Fibroblast of lung (primary cell): Measurements from ENCODE around the gene NAT14. TPM values are rescaled to one million over a fixed set of nuclear protein-coding genes. Genes with fewer than 3 reads are reported as not detected.

Experiments
- DNase-seq, 2 donors: peaks; one replicate each; pipeline versions ENCODE4 v3.0.0 to v3.0.0-alpha.2; 2010; ENCODE audit warnings: low read depth in 2 of 2
- H2AFZ ChIP-seq: 2 replicates; pipeline ENCODE4 v1.5.1; 2012; ENCODE audit warnings: low read length, control low read depth, inconsistent platforms
- H3K27ac ChIP-seq: 2 replicates; pipeline ENCODE4 v1.5.1; 2011; ENCODE audit warnings: low read length, control low read depth; ENCODE audit not compliant: insufficient read depth
- H3K27me3 ChIP-seq: 2 replicates; pipeline ENCODE4 v1.5.1; 2011; ENCODE audit warnings: mild to moderate bottlenecking, low read length; ENCODE audit not compliant: control insufficient read depth, insufficient read depth
- H3K36me3 ChIP-seq: 2 replicates; pipeline ENCODE4 v1.5.1; 2011; ENCODE audit warnings: low read length; ENCODE audit not compliant: control insufficient read depth, insufficient read depth
- H3K4me1 ChIP-seq: 2 replicates; pipeline ENCODE4 v1.5.1; 2011; ENCODE audit warnings: low read length; ENCODE audit not compliant: control insufficient read depth, insufficient read depth; ENCODE audit errors: extremely low read depth
- H3K4me2 ChIP-seq: 2 replicates; pipeline ENCODE4 v1.5.1; 2011; ENCODE audit warnings: low read length, control low read depth; ENCODE audit not compliant: insufficient read depth; ENCODE audit errors: extremely low read depth
- H3K4me3 ChIP-seq, 4 experiments: fragments of 200-600 bp in 1 of 4; sonication (generic) in 1 of 4; replicated peaks in 1 of 4; 2 replicates each; pipeline ENCODE4 v1.5.1; 2011 to 2016; ENCODE audit warnings: low read length in 4 of 4, low read depth in 3 of 4, mild to moderate bottlenecking in 3 of 4, control low read depth in 2 of 4, inconsistent platforms in 1 of 4, mixed read lengths in 1 of 4; ENCODE audit not compliant: insufficient read depth in 1 of 4; ENCODE audit errors: control extremely low read depth in 1 of 4
- H3K79me2 ChIP-seq: 2 replicates; pipeline ENCODE4 v1.5.1; 2012; ENCODE audit warnings: mild to moderate bottlenecking, low read length, inconsistent platforms; ENCODE audit not compliant: control insufficient read depth, insufficient read depth
- H3K9ac ChIP-seq: 2 replicates; pipeline ENCODE4 v1.5.1; 2011; ENCODE audit warnings: mild to moderate bottlenecking, low read length, control low read depth; ENCODE audit not compliant: insufficient read depth
- H3K9me3 ChIP-seq: 2 replicates; pipeline ENCODE4 v1.5.1; 2012; ENCODE audit warnings: low read depth, low read length; ENCODE audit not compliant: control insufficient read depth, insufficient read depth
- H4K20me1 ChIP-seq: 2 replicates; pipeline ENCODE4 v1.5.1; 2011; ENCODE audit warnings: low read length; ENCODE audit not compliant: control insufficient read depth, insufficient read depth; ENCODE audit errors: extremely low read depth
- EZH2 ChIP-seq: IDR thresholded peaks from 2 replicates; pipeline ENCODE4 v1.5.1; 2012; ENCODE audit warnings: low read length, control low read depth, mild to moderate bottlenecking; ENCODE audit errors: missing control alignments
- polyA plus RNA-seq, 2 donors: library from polyadenylated mRNA; depleted of rRNA in 1 of 2; stranded (reverse) in 1 of 2; unstranded in 1 of 2; fragments of >200 nt; gene quantifications; 2 replicates each; pipeline ENCODE4 v1.2.1, GENCODE V29; 2011 to 2012; ENCODE audit warnings: missing spikeins in 1 of 2
- total RNA-seq: library from RNA; depleted of rRNA; stranded (reverse); fragments of >200 nt; gene quantifications from 2 replicates; pipeline ENCODE4 v1.2.1, GENCODE V29; 2014
- TF ChIP-seq, protein P1 (sequence below), 2 donors: IDR thresholded peaks in 1 of 2; conservative IDR thresholded peaks in 1 of 2; 1 replicate in 1 of 2; 2 replicates in 1 of 2; pipeline ENCODE4 v1.5.1; 2011 to 2012; ENCODE audit warnings: low read length in 2 of 2, control low read depth in 1 of 2, inconsistent platforms in 1 of 2, low read depth in 1 of 2, mild to moderate bottlenecking in 1 of 2

The NAT14 gene
- total and polyA plus RNA-seq, 2 donors (not counting 1 experiment from before 2014, with no cell fraction given), result 18.2 to 18.3 TPM

DNA sequence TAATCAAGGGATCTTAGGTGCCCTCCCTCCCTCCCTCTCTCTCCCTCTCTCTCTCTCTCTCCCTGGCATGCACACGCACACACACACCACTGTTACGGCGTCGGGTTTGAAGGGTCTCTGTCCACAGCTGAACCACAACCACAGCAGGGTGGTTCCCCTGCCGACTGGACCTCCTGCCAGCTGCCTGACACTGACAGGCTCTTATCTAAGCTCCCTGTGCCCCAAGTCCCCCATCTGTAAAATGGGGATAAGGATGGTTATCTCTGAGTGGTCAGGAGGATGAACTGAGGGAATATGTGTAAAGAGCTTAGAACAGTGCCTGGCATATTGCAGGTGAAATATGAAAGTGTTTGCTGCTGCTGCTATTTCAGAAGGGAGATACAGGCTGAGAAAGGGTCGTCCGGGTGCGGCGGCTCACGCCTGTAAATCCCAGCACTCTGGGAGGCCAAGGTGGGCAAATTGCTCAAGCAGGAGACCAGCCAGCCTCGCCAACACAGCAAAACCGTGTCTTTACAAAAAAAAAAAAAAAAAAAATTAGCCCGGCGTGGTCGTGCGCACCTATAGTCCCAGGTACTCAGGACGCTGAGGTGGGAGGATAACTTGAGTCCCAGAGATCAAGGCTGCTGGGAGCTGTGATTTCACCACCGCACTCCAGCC, 41.0 kb upstream of the NAT14 start:
- Histone ChIP-seq H3K36me3 (no peaks in the 10 kb centered on the region), H3K27ac (no peak overlapping the region), H3K4me1 (no peaks in the 10 kb centered on the region), H4K20me1 (no peaks in the 10 kb centered on the region), H2AFZ (no peak overlapping the region), H3K79me2 (no peaks in the 10 kb centered on the region), H3K27me3 (peaks cover 47% of the 10 kb centered on the region), H3K4me3 (no peak overlapping the region), H3K9me3 (no peaks in the 10 kb centered on the region), H3K9ac (no peak overlapping the region), H3K4me2 (no peak overlapping the region)
- TF ChIP-seq, protein P1, sequence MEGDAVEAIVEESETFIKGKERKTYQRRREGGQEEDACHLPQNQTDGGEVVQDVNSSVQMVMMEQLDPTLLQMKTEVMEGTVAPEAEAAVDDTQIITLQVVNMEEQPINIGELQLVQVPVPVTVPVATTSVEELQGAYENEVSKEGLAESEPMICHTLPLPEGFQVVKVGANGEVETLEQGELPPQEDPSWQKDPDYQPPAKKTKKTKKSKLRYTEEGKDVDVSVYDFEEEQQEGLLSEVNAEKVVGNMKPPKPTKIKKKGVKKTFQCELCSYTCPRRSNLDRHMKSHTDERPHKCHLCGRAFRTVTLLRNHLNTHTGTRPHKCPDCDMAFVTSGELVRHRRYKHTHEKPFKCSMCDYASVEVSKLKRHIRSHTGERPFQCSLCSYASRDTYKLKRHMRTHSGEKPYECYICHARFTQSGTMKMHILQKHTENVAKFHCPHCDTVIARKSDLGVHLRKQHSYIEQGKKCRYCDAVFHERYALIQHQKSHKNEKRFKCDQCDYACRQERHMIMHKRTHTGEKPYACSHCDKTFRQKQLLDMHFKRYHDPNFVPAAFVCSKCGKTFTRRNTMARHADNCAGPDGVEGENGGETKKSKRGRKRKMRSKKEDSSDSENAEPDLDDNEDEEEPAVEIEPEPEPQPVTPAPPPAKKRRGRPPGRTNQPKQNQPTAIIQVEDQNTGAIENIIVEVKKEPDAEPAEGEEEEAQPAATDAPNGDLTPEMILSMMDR (conservative IDR thresholded peaks at IDR 0.05 in 1 of 2, IDR thresholded peaks at IDR 0.05 in 1 of 2; ENCODE audit: low read depth in 1 of 2, low read length in 2 of 2), result no peak
- TF ChIP-seq EZH2, result peak; percentile 96
- DNase-seq, result no peak

DNA sequence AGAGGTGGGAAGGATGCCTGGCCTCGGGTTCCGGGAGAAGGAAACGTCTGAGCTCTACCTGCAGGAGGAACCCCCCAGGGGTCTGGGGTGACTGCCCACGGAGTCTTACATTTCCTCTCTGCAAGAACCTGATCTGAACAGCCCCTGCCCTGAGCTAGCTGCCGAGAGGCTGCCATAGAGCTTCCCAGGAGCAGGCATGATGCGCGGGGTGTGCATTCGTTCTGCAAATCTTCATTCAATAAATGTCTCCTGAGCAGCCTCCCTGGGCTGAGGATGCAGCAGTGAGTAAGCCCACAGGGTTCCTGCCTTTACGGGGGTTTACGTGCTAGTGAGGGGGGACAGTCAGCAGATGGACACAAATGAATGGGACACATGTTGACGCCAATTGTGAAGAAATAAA, 40.3 kb upstream of the NAT14 start:
- peaks cover 44% of the 10 kb centered on the region for H3K27me3 ChIP-seq
- H3K27ac ChIP-seq, result no peak overlapping the region
- H3K9ac ChIP-seq, result no peak overlapping the region
- H3K9me3 ChIP-seq, result no peaks in the 10 kb centered on the region
- H3K36me3 ChIP-seq, result no peaks in the 10 kb centered on the region
- no peak overlapping the region for H2AFZ ChIP-seq
- no peaks in the 10 kb centered on the region for H3K4me1 ChIP-seq
- TF ChIP-seq, protein P1 (conservative IDR thresholded peaks at IDR 0.05 in 1 of 2, IDR thresholded peaks at IDR 0.05 in 1 of 2; ENCODE audit: low read depth in 1 of 2, low read length in 2 of 2), result no peak
- TF ChIP-seq EZH2, result no peak
- DNase-seq, result no peak
- no peak overlapping the region for H3K4me2 ChIP-seq
- H3K4me3 ChIP-seq, result no peak overlapping the region
- no peaks in the 10 kb centered on the region for H4K20me1 ChIP-seq
- H3K79me2 ChIP-seq, result no peaks in the 10 kb centered on the region

DNA sequence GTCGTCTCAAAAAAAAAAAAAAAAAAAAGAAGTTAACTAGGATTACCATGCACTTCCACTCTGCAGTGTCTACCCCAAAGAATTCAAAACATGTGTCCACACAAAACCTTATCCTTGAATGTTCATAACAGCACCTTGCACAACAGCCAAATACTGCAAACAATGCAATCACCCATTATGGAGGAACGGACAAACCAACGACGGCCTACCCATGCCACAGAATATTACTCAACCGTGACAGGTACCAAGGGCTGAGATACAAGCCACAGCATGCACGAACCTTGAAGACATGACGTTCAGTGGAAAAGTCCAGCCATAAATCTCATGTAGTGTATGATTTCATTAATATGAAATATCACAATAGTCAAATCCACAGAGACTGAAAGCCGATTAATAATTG, 38.9 kb upstream of the NAT14 start:
- no peaks in the 10 kb centered on the region for H4K20me1 ChIP-seq
- H3K27me3 ChIP-seq, result peaks cover 40% of the 10 kb centered on the region
- H3K9me3 ChIP-seq, result no peaks in the 10 kb centered on the region
- H3K9ac ChIP-seq, result no peak overlapping the region
- H3K4me1 ChIP-seq, result no peaks in the 10 kb centered on the region
- no peak overlapping the region for H3K4me3 ChIP-seq
- no peak overlapping the region for H3K4me2 ChIP-seq
- no peaks in the 10 kb centered on the region for H3K79me2 ChIP-seq
- H3K36me3 ChIP-seq, result no peaks in the 10 kb centered on the region
- no peak overlapping the region for H3K27ac ChIP-seq
- no peak for DNase-seq
- TF ChIP-seq, protein P1 (conservative IDR thresholded peaks at IDR 0.05 in 1 of 2, IDR thresholded peaks at IDR 0.05 in 1 of 2; ENCODE audit: low read depth in 1 of 2, low read length in 2 of 2), result no peak
- no peak for TF ChIP-seq EZH2
- H2AFZ ChIP-seq, result no peak overlapping the region
